Measurements from ENCODE around the gene KRTAP19-7.

The KRTAP19-7 gene, protein sequence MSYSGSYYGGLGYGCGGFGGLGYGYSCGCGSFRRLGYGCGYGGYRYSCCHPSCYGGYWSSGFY

DNA sequence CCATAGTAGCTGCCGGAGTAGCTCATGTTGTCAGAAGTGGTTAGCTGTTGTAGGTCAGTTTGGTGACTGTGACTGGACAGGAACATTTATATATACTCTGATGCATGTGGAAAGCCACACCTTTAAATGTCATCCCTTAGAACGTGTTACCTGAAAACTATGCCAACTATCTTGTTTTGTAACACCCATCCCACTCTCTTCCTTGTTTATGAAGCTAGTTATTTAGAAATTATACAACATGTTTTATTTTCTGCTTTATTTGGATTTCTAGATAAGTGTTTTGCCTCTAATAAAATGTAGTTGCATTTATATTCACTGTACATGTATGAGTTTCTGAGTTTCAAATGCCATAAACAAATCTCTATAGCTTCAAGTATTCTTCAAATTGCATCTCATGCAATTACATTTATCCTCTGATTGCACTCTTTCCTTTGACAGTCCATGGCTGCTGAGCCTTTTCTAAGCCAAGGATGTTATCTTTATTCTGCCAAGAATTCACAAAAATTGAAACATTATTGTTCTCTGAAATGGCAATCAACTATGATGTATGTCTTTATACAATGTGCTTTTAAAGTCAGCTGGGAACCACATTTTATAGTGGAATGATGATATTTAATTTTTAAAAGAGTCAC, at the start of gene KRTAP19-7:
KRTAP19-7 (minus strand) TSS at position 51 of the 632 bp plus-strand sequence; CDS start at position 26, 25 bp downstream.
- ATAC-seq, result no peak
- no peak for TF ChIP-seq CSDC2 (CRISPR knock-in tag; IDR thresholded peaks at IDR 0.05)
- TF ChIP-seq, protein P1, sequence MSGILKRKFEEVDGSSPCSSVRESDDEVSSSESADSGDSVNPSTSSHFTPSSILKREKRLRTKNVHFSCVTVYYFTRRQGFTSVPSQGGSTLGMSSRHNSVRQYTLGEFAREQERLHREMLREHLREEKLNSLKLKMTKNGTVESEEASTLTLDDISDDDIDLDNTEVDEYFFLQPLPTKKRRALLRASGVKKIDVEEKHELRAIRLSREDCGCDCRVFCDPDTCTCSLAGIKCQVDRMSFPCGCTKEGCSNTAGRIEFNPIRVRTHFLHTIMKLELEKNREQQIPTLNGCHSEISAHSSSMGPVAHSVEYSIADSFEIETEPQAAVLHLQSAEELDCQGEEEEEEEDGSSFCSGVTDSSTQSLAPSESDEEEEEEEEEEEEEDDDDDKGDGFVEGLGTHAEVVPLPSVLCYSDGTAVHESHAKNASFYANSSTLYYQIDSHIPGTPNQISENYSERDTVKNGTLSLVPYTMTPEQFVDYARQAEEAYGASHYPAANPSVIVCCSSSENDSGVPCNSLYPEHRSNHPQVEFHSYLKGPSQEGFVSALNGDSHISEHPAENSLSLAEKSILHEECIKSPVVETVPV (CRISPR knock-in tag; IDR thresholded peaks at IDR 0.05), result no peak
- TF ChIP-seq ZNF70 (CRISPR knock-in tag; IDR thresholded peaks at IDR 0.05), result no peak
- TF ChIP-seq, protein P2, sequence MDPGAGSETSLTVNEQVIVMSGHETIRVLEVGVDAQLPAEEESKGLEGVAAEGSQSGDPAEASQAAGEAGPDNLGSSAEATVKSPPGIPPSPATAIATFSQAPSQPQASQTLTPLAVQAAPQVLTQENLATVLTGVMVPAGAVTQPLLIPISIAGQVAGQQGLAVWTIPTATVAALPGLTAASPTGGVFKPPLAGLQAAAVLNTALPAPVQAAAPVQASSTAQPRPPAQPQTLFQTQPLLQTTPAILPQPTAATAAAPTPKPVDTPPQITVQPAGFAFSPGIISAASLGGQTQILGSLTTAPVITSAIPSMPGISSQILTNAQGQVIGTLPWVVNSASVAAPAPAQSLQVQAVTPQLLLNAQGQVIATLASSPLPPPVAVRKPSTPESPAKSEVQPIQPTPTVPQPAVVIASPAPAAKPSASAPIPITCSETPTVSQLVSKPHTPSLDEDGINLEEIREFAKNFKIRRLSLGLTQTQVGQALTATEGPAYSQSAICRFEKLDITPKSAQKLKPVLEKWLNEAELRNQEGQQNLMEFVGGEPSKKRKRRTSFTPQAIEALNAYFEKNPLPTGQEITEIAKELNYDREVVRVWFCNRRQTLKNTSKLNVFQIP (CRISPR knock-in tag; IDR thresholded peaks at IDR 0.05; ENCODE audit: borderline replicate concordance, low read depth), result no peak
- no peak for TF ChIP-seq ISL1 (CRISPR knock-in tag; IDR thresholded peaks at IDR 0.05)
- TF ChIP-seq, protein P3, sequence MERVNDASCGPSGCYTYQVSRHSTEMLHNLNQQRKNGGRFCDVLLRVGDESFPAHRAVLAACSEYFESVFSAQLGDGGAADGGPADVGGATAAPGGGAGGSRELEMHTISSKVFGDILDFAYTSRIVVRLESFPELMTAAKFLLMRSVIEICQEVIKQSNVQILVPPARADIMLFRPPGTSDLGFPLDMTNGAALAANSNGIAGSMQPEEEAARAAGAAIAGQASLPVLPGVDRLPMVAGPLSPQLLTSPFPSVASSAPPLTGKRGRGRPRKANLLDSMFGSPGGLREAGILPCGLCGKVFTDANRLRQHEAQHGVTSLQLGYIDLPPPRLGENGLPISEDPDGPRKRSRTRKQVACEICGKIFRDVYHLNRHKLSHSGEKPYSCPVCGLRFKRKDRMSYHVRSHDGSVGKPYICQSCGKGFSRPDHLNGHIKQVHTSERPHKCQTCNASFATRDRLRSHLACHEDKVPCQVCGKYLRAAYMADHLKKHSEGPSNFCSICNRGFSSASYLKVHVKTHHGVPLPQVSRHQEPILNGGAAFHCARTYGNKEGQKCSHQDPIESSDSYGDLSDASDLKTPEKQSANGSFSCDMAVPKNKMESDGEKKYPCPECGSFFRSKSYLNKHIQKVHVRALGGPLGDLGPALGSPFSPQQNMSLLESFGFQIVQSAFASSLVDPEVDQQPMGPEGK (CRISPR knock-in tag; IDR thresholded peaks at IDR 0.05; ENCODE audit: borderline replicate concordance), result no peak
- TF ChIP-seq, protein P4, sequence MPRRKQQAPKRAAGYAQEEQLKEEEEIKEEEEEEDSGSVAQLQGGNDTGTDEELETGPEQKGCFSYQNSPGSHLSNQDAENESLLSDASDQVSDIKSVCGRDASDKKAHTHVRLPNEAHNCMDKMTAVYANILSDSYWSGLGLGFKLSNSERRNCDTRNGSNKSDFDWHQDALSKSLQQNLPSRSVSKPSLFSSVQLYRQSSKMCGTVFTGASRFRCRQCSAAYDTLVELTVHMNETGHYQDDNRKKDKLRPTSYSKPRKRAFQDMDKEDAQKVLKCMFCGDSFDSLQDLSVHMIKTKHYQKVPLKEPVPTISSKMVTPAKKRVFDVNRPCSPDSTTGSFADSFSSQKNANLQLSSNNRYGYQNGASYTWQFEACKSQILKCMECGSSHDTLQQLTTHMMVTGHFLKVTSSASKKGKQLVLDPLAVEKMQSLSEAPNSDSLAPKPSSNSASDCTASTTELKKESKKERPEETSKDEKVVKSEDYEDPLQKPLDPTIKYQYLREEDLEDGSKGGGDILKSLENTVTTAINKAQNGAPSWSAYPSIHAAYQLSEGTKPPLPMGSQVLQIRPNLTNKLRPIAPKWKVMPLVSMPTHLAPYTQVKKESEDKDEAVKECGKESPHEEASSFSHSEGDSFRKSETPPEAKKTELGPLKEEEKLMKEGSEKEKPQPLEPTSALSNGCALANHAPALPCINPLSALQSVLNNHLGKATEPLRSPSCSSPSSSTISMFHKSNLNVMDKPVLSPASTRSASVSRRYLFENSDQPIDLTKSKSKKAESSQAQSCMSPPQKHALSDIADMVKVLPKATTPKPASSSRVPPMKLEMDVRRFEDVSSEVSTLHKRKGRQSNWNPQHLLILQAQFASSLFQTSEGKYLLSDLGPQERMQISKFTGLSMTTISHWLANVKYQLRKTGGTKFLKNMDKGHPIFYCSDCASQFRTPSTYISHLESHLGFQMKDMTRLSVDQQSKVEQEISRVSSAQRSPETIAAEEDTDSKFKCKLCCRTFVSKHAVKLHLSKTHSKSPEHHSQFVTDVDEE (CRISPR knock-in tag; IDR thresholded peaks at IDR 0.05), result no peak
- TF ChIP-seq ZNF565 (CRISPR knock-in tag; conservative IDR thresholded peaks at IDR 0.05; ENCODE audit: low read depth), result no peak

DNA sequence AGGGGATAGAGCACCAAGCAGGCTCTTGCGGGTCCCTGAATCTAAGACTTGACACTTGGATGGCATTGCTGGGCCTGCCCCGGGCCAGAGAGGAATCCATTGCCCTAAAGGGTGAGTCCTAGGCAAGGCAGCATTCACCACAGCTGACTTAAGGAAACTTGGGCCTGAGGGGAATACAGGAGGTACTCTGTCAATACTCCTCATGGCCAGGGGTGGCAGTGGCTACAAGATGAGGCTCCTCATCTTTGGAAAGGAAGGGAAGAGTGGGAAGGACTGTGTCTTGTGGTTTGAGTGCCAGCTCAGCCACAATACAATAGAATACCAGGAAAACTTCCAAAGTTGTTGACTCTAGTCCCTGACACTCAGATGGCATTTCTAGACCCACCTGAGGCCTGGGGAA, 44.9 kb upstream of the KRTAP19-7 start:
- 0 out of 3 replicates have a peak, but pooled peaks have one; percentile 38 for ATAC-seq
- TF ChIP-seq SNAI2 (CRISPR knock-in tag; IDR thresholded peaks at IDR 0.05) (no peak), BACH2 (CRISPR knock-in tag; IDR thresholded peaks at IDR 0.05; ENCODE audit: borderline replicate concordance) (no peak), ZNF70 (CRISPR knock-in tag; IDR thresholded peaks at IDR 0.05) (no peak), ISL1 (CRISPR knock-in tag; IDR thresholded peaks at IDR 0.05) (no peak), ARNTL (CRISPR knock-in tag; IDR thresholded peaks at IDR 0.05; ENCODE audit: borderline replicate concordance, low read depth) (no peak)
- TF ChIP-seq, protein P3 (CRISPR knock-in tag; IDR thresholded peaks at IDR 0.05; ENCODE audit: borderline replicate concordance), result no peak
- TF ChIP-seq, protein P4 (CRISPR knock-in tag; IDR thresholded peaks at IDR 0.05), result no peak
- TF ChIP-seq, protein P5, sequence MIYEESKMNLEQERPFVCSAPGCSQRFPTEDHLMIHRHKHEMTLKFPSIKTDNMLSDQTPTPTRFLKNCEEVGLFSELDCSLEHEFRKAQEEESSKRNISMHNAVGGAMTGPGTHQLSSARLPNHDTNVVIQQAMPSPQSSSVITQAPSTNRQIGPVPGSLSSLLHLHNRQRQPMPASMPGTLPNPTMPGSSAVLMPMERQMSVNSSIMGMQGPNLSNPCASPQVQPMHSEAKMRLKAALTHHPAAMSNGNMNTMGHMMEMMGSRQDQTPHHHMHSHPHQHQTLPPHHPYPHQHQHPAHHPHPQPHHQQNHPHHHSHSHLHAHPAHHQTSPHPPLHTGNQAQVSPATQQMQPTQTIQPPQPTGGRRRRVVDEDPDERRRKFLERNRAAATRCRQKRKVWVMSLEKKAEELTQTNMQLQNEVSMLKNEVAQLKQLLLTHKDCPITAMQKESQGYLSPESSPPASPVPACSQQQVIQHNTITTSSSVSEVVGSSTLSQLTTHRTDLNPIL (CRISPR knock-in tag; IDR thresholded peaks at IDR 0.05; ENCODE audit: low read depth), result no peak

Measured in SK-N-SH treated with all-trans-retinoic acid at 6 μM for 48 hours (cell line).